HG02981 (cell line): Measurements from ENCODE around the gene FYN.

Experiments used
- ATAC-seq: cut with Tn5 transposase; IDR thresholded peaks from one replicate; pipeline ENCODE4 v1.9.1; 2021; ENCODE audit warnings: mild to moderate bottlenecking, moderate library complexity; ENCODE audit not compliant: unreplicated experiment

Gene FYN

DNA sequence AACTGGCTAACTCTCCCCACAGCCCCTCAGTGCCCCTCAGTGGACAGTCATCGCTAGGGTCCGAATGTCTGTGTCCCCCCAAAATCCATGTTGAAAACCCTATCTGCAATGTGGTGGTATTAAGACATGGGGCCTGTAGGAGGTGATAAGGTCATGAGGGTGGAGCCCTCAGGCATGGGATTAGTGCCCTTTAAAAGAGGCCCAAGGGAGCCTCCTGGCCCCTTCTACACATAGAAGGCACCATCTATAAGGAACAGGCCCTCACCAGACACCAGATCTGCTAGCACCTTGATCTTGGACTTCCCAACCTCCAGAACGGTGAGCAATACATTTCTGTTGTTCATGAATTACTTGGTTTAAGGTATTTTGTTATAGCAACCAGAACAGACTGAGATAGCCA, 260.9 kb downstream of the FYN start:
- ATAC-seq = no peak

DNA sequence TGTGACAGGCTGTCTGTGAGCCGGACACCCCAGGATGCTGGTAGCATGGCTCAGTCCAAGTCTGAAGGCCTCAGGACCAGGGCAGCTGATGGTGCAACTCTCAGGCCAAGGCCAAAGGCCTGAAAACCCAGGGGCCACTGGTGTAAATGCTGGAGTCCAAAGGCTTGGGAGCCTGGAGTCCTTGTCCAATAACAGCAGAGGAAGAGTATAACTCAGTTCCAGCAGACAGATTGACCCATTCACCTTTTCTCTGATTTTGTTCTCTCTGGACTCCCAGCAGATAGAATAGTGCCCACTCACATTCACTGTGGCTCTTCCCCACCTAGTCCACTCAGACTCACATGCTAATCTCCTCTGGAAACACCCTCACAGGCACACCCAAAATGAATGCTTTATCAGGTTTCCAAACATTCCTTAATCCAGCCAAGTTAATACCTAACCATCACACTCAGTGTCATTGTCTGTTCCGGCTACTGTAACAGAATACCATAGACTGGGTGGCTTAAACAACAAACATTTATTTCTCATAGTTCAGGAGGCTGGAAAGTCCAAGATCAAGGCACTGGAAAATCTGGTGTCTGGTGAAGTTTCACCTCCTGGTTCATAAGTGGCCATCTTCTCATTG, 262.6 kb downstream of the FYN start:
- ATAC-seq = no peak
